GM21576 (cell line): ENCODE measurements around the gene IQGAP2.

ENCODE experiments used
- ATAC-seq: cut with Tn5 transposase; IDR thresholded peaks from one replicate; pipeline ENCODE4 v1.9.1; 2021; ENCODE audit warnings: mild to moderate bottlenecking, moderate library complexity; ENCODE audit not compliant: unreplicated experiment

IQGAP2 gene

GRCh38 chr5:76383126-76383832 lies 19.8 kb upstream of the IQGAP2 start:
- ATAC-seq = no peak

DNA sequence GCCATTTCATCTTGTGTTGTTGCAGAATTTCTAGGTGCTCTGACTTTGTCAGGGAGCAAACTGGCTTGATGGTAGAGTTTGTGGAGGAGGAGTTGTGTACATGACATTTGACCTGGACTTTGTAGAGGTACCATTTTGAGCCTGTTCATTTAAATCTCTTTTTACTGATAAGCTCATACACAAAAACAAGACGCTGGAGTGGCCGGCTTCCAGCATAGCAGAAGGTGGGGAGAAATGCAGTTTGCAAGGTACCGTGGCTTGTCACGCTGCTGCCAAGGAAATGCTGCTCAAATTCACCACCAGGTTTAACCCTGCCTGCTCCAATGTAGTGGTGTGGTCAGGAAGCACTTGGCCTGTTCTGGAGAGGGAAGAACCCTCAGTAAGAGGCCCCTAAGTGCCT lies 18.9 kb upstream of the IQGAP2 start:
- ATAC-seq = no peak

DNA sequence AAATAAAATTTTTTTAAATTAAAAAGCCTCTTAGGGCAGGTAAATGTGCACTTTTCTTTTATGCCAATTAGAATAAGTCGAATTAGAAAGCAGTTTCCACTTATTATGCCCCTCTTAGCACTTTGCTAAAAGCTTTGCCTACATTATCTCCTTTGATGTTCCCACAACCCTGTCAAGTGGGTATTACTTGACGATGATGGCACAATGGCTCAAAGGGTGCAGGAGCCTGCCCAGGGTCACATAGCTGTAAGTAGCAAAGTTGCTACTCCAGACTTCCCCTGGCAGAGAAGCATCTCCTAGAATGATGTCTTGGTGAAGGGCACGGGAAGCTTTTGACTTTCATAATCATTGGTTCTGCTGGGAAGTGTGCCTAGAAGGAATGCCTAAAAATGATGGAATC lies 18.4 kb upstream of the IQGAP2 start:
- ATAC-seq = no peak

DNA sequence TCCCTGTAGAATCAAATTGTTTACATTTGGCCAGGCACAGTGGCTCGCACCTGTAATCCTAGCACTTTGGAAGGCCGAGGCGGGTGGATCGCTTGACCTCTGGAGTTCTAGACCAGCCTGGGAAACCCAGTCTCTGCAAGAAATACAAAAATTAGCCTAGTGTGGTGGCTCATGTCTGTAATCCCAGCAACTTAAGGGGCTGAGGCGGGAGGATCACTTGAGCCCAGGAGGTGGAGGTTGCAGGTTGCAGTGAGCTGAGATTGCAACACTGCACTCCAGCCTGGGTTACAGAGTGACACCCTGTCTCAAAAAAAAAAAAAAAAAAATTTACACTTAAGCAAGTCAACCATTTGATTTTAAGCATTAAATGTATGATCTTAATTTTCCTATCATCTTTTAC lies 17.5 kb upstream of the IQGAP2 start:
- ATAC-seq = no peak

- no peak for ATAC-seq
Measured at GRCh38 chr5:76386360-76386759, 16.7 kb upstream of the IQGAP2 start.

DNA sequence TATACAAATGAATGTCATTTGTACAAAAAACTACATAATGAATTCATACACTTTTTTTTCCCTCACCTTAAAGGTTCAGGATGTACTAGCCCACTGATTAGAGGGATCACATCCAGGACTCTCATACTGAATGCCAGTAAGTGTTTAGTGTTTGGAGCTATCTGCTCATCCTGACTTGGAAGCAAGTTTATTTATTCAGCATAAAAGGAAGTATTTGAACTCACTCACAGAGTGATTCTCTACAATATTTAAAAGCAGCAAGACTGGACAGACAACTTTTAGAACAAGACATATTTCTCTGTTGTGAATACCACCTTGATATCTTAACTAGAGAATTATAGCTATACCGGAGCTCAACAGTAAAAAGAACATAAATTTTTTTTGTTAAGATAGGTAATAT lies 14.8 kb upstream of the IQGAP2 start:
- no peak for ATAC-seq

- no peak for ATAC-seq
Measured at GRCh38 chr5:76388791-76389512, 14.1 kb upstream of the IQGAP2 start.

DNA sequence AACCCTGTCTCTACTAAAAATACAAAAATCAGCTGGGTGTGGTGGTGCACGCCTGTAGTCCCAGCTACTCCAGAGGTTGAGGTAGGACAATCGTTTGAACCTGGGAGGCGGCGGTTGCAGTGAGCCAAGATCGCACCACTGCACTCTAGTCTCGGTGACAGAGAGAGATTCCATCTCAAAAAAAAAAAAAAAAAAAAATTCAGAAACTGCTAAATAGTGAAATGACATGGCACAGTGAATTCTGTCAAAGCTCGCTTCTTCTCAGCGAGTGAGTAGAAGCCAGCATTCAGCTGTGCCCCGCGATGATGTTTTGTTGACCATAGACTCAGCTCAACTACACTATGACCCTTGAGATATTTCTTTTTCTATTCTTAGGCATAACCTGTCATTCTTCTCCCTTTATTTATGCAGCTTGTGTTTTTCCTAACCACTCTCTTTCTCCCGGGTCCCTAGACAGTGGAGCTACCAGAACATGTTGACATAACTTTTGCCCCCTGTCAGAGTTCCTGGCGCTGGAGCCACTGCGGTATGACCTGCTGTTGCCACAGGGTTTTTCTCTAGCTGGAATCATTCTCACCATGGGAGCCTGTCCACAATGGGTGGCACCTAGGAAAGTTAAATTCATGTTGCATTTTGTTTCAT lies 13.5 kb upstream of the IQGAP2 start:
- ATAC-seq = no peak

- ATAC-seq = no peak
Measured at GRCh38 chr5:76391014-76391413, 12.1 kb upstream of the IQGAP2 start.

DNA sequence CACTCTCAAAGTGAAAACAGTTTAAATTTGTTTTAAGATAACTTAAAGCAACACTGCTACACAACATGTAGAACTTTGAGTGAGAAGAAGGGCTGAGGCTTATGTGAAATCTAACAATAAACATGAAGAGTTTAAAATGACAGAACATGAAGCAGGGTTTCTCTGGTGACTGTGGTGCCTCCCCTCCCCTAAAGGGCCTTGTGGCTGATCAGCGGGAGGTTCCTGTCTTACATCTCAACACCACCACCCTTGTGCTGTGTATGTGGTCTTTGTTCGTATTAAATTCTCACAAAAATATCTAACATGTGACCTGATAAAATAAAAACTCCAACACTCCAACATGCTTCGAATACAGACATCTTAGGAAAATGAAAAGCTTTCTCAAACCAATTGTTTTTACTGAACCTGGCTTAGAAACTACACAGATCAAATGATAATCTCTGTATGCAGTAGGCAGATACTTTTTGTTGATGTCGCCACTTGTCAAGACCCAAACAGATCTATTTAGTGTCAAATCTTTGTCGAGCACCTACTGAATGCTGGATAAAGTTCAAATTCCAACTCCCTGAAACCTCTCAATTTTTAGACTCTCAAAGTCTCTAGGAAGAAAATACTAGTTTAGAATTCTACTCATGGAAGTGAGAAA lies 9.9 kb upstream of the IQGAP2 start:
- ATAC-seq = no peak

DNA sequence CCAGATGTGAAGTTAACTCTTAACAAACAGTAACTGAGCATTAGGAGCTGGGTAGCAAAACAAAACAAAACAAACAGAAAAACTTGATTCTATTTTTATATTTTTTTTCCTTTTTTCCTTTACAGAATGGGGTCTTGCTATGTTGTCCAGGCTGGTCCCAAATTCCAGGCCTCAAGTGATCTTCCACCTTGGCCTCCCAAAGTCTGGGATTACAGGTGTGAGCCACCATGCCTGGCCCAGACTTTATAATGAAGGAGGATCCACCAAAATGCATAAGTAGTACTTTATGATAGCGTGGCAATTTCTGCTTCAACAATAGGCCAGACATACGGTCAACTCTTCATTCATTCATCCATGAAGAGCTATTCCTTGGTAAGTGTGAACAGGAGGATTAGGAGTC lies 5.9 kb upstream of the IQGAP2 start:
- ATAC-seq = no peak

DNA sequence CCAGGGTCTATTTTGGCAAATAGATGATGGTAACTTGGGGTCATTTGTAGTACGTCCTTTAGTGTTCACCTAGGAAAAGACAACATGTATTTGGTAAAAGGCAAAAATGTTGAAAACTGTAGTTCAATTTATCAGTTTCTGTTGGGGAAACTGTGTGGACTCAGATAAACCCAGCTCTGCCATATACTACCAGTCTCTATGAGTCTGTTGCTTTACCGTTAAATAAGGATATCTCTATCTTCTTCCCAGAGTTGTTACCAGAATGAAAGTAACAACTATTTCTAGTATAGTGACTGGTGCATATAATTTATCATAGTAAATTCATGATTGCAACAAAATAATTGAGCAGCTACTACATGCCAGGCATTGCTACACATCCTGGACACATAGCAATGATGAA lies 3.8 kb upstream of the IQGAP2 start:
- no peak for ATAC-seq

DNA sequence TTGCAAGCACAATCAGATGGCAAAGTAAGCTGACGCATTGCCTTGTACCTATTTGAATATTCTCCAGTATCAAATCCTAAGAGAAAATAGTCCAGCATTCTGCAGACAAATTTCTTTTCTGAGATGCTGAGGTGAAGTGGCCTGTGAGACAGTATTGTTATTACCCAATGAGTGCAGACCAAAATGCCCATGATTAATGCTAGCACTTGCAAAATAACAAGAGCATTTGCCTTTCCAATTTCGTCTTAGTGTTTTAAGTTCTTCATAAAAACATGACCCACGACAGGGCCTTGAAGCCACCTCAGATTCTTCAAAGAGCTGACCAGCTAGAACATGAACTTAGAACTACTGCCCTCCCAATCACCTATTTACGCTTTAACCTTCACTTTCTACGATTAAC lies 2.6 kb upstream of the IQGAP2 start:
- ATAC-seq = no peak

GRCh38 chr5:76401801-76402250 lies 1.3 kb upstream of the IQGAP2 start:
- ATAC-seq = peak; percentile 25

DNA sequence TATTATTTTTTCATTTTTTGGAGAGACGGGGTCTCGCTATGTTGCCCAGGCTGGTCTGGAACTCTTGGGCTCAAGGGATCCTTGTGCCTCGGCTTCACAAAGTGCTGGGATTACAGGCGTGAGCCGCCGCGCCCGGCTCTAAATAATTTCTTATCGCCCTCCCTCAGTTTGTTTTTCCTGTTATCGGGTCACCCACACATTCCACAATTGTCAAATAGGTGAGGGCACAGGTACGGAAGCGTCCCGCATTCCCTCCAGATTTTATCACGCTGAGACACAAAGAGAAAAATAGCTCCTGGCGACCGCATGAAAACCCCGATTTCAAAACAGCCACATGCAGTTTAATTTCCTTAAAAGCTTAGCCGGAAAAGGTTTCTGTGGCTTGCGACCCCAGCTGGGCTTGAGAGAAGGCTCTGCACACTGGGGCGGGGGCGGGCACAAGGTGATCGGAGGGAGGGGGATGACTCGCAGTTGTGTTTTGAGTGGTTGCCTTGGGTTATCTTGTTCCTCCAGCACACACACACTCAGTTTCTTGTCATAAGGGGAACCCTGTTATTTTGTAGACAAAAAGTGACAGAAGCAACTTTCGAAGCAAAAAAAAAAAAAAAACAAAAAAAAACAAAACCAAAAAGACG lies 717 bp upstream of the IQGAP2 start:
- peak; percentile 35 for ATAC-seq

DNA sequence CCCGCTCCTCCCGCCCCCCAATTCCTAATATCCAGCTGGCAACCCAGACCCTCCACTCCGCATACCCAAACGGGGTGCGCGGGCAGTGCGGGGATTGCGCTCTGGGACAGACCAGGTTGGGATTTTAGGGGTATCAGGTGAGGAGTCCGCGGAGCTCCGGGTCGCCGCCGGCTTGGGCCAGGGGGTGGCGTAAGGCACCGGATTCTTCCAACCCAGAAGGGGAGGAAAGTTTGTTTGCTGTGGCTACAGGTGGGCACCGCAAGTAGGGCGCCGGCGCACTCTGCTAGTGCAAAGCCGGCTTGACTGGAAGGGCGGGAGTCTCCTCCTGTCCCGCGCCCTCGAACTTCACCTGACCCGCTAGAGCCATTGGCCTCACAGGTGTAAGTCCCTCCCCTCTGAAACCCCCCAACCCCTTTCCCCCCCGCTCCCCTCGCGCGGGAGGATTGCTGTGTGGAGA lies 709 bp downstream of the IQGAP2 start:
- ATAC-seq = peak; percentile 26

DNA sequence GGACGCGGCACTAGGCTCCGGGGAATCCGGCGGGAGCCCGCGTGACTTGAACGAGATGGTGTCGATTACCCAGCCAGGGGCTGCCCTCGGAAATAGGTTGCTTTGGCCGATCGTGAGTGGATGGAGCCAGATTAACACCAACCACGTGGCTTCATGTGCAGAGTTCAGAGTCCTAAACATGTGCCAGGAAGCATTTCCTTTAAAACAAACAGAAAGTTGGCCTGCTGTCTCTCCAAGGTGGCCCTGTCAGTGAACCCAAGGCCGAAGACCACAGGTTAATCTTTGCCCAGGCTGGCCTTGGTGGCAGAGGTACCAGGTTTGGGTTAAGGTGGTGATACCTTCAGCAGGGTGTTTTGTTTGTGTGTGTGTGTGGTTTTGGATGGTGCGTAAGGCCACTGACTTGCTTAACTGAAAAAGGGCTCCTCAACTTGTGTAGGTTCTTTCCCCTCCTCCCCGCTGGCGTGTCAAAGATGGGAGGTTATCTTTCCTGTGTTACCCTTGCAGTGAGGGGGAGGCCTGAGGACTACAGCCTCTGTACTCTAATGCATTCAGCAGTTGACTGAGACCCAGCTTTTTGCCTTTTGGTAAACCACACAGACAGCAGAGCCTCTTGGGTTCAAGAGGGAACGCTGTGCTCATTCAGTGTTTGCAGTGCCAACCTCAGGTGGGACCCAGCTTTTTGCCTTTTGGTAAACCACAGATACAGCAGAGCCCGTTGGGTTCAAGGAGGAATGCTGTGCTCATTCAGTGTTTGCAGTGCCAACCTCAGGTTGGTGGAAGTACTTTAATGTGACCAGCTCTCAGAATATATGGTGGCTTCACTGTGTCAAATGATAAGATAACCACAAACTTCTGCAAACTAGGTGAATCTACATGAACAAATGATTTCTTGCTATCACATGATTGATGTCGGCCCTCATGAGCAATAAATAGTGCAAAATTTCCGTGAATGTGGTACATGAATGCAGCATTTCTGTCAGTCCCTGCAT lies 1.4 kb downstream of the IQGAP2 start:
- ATAC-seq = peak; percentile 18

- no peak for ATAC-seq
Measured at GRCh38 chr5:76406014-76406413, 2.9 kb downstream of the IQGAP2 start.

GRCh38 chr5:76406673-76407072 lies 3.6 kb downstream of the IQGAP2 start:
- no peak for ATAC-seq
